Forelimb muscle (tissue), 1 donor: ENCODE data around the gene AGK. TPM values are rescaled to one million over a fixed set of nuclear protein-coding genes. Genes with fewer than 3 reads are reported as not detected.

ENCODE experiments used
- DNase-seq: peaks from one replicate; pipeline ENCODE4 v3.0.0-alpha.2; 2013; ENCODE audit warnings: low read depth
- polyA plus RNA-seq: library from polyadenylated mRNA; unstranded; fragments of 120-200 nt; gene quantifications from one replicate; pipeline ENCODE4 v1.2.1, GENCODE V29; 2013; ENCODE audit not compliant: insufficient read length

AGK gene, protein sequence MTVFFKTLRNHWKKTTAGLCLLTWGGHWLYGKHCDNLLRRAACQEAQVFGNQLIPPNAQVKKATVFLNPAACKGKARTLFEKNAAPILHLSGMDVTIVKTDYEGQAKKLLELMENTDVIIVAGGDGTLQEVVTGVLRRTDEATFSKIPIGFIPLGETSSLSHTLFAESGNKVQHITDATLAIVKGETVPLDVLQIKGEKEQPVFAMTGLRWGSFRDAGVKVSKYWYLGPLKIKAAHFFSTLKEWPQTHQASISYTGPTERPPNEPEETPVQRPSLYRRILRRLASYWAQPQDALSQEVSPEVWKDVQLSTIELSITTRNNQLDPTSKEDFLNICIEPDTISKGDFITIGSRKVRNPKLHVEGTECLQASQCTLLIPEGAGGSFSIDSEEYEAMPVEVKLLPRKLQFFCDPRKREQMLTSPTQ
- polyA plus RNA-seq, result 18.4 TPM

- DNase-seq, result peak; percentile 26
Measured at GRCh38 chr7:141551094-141551781, at the start of gene AGK. Gene AGK, plus strand, starts transcription at chr7:141551410. Its CDS starts 4,057 bp downstream, at chr7:141555467.

DNA sequence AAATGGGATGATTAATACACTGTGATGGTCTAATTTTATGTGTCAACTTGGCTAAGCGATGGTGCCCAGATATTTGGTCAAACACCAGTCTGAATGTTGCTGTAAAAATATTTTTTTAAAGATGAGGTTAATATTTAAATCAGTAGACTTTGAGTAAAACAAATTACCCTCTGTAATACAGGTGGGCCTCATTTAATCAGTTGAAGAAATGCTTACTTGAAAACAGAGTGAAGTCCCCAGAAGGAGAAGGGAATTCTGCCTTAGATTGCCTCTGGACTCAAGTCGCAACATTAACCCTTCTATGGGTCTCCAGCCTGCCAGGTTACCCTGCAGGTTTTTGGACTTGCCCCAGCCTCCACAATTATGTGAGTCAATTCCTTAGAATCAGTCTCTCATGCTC is 49.8 kb upstream of the AGK start:
- no peak for DNase-seq

- DNase-seq, result no peak
Measured at GRCh38 chr7:141511316-141511675, 39.9 kb upstream of the AGK start.

DNA sequence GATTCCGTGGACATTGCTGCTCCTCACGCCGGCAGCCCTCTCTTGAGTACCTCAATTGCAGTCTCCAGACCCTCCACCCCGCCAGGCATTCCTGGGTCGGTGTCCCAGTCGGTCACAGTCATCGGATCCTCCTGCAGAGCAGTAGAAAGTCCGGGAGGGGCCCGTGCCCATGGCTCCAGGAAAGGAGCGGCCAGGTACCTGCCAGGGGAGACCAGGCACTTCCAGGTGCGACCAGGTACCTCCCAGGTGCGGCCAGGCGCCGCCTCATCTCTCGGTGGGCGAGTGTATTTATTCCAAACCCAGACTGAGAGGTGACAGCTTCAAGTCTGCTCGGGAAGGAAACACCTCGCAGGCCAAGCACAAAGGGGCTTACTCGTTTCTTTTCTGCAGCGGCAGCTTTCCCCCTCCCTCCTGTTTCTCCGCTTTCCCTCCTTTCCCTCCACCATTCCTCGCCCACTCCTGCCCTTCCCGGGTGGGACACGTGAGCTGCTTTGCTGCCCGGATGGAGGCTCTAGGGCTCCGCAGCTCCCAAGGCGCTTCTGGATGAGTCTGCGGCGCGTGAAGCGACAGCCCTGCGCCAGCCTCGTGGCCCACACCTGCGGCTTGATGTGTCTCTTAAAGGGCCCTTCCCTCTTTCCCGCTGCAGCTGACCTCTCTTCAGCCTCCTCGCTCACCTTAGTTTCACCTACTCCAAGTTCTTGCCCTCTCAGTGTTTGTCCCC is 39.4 kb upstream of the AGK start:
- DNase-seq, result no peak

GRCh38 chr7:141512597-141512996 is 38.6 kb upstream of the AGK start:
- no peak for DNase-seq

GRCh38 chr7:141513720-141514119 is 37.5 kb upstream of the AGK start:
- no peak for DNase-seq

GRCh38 chr7:141515941-141516340 is 35.3 kb upstream of the AGK start:
- no peak for DNase-seq

GRCh38 chr7:141519623-141520022 is 31.6 kb upstream of the AGK start:
- DNase-seq, result no peak

DNA sequence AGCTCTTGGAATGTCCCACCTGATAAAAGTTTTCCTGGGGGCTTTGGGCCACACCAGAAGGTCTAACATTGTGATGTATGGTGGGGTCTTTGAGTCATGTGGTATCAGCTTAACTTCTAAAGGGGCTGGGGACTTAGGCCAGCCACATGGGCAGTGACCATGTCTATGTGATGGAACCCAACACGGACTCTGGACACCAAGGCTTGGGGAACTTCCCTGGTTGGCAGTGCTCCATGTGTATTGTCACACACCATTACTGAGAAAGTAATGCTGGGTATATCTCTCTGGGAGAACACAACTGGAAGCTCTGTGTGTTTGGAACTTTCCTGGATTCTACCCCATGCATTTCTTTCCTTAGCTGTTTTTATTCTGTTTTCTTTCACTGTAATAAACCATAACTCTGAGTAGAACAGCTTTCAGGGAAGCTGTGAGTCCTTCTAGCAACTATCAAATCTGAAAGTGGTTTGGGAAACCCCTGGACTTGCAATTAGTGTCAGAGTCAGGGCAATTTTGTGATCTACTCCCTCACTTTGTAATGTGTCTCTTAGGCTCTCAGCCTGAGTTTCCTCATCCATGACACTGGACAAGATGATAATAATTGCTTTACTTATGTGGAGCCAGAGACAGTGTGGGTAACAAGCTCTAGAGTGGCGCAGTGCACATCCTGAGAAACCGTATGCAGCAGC is 28.4 kb upstream of the AGK start:
- no peak for DNase-seq

DNA sequence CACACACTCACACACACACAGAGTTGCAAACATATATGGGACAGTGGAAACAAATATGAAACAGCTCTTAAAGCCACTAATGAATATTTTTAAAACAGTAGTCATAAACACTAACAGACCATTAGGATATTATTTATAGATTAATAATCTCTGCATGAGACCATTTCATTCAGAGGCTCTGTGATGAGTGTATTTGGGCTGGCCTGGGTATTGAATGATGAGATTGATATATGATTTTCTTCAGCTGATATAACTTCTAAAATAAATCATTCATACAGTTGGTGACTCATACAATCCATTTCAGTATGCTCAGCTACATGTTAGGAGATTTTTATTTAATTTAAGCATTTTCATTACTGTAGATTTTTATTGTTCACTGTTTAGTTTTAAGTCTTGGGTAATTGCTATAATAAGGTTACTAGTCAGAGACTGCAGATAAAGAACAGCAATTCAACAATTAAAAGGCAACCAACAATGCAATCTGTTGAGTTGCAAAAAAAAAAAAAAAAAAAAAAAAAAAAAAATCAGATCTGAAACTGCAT is 25.2 kb upstream of the AGK start:
- no peak for DNase-seq

DNA sequence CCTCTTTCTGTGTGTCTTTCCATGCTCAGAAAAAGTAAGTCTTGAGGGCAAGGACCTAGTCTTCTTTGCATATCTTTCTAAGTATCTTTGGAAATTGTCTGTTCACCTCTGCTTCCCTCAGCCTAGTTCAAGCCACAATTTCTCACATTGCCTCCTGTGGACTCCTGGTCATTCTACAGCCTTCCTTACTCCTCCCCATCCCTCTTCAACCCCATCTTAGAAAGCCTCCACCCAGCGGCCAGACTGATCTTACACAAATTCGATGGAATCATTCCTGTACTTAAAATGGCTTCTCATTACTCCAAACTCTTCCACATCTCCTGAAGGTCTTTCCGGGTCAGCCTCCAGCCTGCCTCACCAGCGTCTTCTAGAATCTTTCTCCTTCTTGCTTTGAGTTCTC is 24.1 kb upstream of the AGK start:
- DNase-seq, result no peak

DNA sequence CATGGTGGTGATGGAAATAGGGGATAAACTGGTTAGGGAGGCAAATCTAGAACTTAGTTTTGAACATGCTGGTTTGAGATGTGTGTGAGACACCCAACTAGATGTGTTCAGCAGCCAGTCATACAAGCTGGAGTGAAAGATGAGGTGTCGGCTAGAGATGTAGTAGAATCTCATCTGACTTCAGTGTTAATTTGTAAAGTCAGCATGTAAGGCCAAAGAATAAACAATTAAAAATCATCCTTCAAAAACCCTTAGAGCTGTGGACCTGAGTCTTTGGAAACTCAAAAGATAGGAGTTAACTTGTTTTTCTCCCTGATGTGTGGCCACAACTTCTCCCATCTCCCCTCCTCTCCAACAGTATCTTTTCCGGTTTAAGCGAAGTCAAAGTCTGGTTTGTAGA is 22.8 kb upstream of the AGK start:
- DNase-seq, result no peak

DNA sequence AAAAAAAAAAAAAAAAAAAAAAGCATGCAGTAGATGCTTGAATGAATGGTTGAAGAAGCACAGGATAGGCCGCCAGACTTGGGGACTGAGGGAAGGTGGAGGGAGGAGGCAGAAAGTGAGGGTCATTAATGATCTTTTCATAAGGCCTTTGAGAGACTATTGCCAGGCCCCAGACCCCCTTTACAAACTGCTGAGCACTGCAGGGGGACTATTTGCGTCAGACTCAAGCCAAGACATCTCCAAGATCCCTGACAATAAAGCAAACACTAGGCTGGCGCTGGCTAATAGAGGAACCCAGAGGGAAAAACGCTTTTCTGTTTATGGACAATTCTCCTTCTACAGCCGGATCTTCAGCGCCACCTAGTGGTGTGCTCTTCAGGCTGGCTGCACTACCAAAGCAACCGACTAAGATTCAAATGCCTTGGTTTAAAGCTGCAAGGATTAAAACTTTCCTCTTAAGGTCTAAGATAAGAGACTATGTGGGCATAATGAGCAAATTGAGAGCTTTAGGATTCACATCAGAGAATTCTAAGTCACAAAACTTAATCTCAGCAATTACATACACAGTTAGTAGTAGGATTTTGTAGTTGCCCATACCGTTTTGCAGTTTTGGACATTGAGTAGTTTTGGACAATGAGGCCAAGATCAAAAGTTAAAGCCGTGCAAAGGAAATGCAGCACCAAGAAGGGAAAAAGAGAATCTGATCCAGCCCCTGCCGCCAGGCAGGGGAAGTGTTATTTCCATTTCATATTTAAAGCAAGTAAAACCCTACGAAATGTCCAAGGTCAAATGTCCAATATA is 17.9 kb upstream of the AGK start:
- peak; percentile 77 for DNase-seq

DNA sequence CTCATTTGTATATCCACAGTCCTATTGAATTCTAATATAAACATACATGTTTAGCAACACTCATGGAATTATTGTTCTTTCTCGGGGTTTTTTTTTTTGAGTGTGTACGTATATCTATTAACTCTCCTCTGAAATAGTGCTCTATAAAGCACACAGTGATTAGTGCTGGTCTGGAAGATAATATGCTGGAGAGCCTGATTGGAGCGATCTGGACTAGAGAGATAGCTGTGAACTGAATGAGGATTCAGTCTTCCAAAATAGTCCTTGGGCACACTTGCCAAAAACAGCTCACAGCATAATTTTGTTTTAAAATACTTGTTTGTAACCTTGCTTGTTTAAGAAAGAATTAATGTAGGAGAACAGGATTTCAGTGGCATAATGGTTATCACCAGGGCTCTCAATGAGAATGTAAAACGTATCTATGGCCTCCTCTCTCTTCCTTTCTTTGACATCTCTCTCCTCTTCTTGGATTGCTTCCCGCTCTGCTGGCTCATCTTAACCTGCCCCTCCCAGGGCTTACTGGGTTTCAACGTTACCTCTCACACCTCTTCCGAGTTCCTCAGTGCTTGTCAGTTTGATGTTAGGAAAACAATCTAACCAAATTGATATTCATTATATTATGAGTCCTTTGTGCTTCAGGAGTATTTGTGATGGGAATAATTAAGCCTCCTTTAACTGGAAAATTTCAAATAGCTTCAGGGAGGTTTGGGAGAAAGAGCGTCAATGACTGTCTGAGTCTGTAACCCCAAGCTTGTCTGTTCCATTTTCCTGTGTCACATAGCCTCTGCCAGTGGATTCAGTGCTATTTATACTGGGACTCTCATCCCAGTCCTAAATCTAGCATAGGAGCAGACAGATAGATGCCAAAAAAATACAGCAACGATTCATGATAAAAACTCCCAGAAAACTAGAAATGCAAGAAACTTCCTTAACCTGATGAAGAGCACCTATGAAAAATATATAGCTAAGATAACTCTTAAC is 16.2 kb upstream of the AGK start:
- DNase-seq, result no peak

GRCh38 chr7:141537906-141538305 is 13.3 kb upstream of the AGK start:
- no peak for DNase-seq

- DNase-seq, result no peak
Measured at GRCh38 chr7:141541375-141541774, 9.8 kb upstream of the AGK start.

DNA sequence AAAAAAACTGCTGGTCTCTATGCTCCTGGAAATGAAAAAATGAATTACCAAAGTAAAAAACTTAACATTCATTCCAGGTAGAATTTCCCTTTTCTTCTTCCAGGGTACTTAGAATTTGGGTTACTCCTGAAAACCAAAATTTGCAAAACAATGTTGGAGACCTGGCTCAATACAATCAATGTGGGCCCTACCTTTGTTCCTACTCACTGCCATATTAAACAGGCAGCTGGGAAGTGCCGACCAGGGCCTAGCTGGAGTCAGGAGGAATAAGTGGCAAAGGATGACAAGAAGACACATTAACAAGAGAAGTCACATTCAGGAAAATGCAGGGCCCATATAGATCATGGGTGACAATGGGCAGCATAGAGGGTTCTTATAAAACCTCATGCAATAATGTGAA is 6.4 kb upstream of the AGK start:
- no peak for DNase-seq

GRCh38 chr7:141549582-141549981 is 1.6 kb upstream of the AGK start:
- DNase-seq, result no peak

- DNase-seq, result no peak
Measured at GRCh38 chr7:141550386-141551093, 670 bp upstream of the AGK start.
